ENCODE results near the gene TWNK.

DNA sequence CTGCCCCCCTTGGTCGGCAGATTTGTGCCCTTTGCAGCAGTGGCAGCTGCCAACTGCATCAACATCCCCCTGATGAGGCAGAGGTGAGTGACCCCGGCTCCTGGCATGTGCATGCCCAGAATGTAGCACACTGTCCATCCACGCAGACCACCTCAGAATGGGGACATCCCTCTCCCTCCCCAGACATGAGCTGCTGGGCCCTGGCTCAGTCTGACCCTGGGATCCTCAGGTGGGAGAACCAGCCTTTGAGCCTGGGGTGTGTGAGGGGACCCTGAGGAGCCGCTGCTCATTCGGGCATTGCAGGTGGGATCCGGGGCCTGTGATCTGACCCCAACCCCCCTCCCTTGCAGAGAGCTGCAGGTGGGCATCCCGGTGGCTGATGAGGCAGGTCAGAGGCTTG is 49.4 kb downstream of the TWNK start:
- TF ChIP-seq, protein P1, sequence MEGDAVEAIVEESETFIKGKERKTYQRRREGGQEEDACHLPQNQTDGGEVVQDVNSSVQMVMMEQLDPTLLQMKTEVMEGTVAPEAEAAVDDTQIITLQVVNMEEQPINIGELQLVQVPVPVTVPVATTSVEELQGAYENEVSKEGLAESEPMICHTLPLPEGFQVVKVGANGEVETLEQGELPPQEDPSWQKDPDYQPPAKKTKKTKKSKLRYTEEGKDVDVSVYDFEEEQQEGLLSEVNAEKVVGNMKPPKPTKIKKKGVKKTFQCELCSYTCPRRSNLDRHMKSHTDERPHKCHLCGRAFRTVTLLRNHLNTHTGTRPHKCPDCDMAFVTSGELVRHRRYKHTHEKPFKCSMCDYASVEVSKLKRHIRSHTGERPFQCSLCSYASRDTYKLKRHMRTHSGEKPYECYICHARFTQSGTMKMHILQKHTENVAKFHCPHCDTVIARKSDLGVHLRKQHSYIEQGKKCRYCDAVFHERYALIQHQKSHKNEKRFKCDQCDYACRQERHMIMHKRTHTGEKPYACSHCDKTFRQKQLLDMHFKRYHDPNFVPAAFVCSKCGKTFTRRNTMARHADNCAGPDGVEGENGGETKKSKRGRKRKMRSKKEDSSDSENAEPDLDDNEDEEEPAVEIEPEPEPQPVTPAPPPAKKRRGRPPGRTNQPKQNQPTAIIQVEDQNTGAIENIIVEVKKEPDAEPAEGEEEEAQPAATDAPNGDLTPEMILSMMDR (IDR thresholded peaks at IDR 0.05; ENCODE audit: low read depth, low read length): no peak
- TF ChIP-seq EZH2phosphoT487 (IDR thresholded peaks at IDR 0.05; ENCODE audit: low read depth): no peak

Data from OCI-LY3 (cell line).